SK-N-SH treated with all-trans-retinoic acid at 6 μM for 48 hours (cell line): Measurements from ENCODE around the gene PRKCE.

Source experiments
- ESRRG ChIP-seq: fragments of 250-450 bp; sonication (Bioruptor Pico); IDR thresholded peaks from 2 replicates; pipeline ENCODE4 v1.6.1; 2021; ENCODE audit warnings: mild to moderate bottlenecking
- GLIS3 ChIP-seq: fragments of 250-450 bp; sonication (Bioruptor Pico); IDR thresholded peaks from 2 replicates; pipeline ENCODE4 v1.5.0; 2020; ENCODE audit warnings: mild to moderate bottlenecking, moderate library complexity
- OSR1 ChIP-seq: fragments of 250-450 bp; sonication (Bioruptor Pico); IDR thresholded peaks from 2 replicates; pipeline ENCODE4 v1.8.0; 2022; ENCODE audit warnings: moderate library complexity, mild to moderate bottlenecking, inconsistent platforms
- POU6F1 ChIP-seq: fragments of 250-450 bp; sonication (Bioruptor Pico); IDR thresholded peaks from 2 replicates; pipeline ENCODE4 v1.8.0; 2021; ENCODE audit warnings: low read depth, mild to moderate bottlenecking, moderate library complexity, borderline replicate concordance
- TOX ChIP-seq: fragments of 250-450 bp; sonication (Bioruptor Pico); IDR thresholded peaks from 2 replicates; pipeline ENCODE4 v1.8.0; 2021; ENCODE audit warnings: mild to moderate bottlenecking, moderate library complexity, borderline replicate concordance
- ZC3H10 ChIP-seq: fragments of 250-450 bp; sonication (Bioruptor Pico); IDR thresholded peaks from 2 replicates; pipeline ENCODE4 v1.5.1; 2021; ENCODE audit warnings: mild to moderate bottlenecking, moderate library complexity
- ZFP3 ChIP-seq: fragments of 250-450 bp; sonication (Bioruptor Pico); IDR thresholded peaks from 2 replicates; pipeline ENCODE4 v1.5.0; 2020; ENCODE audit warnings: mild to moderate bottlenecking, moderate library complexity
- ZFP30 ChIP-seq: fragments of 450-650 bp; formaldehyde crosslinking; IDR thresholded peaks from 2 replicates; pipeline ENCODE4 v1.5.0; 2022; ENCODE audit warnings: mild to moderate bottlenecking, moderate library complexity
- ZNF8 ChIP-seq: fragments of 450-650 bp; formaldehyde crosslinking; IDR thresholded peaks from 2 replicates; pipeline ENCODE4 v1.5.0; 2020; ENCODE audit warnings: mild to moderate bottlenecking, moderate library complexity
- TF ChIP-seq, protein P1 (sequence below): fragments of 250-450 bp; sonication (Bioruptor Pico); IDR thresholded peaks from 2 replicates; pipeline ENCODE4 v1.8.0; 2020; ENCODE audit warnings: mild to moderate bottlenecking, moderate library complexity, borderline replicate concordance

GRCh38 chr2:45921921-45922320 is 270.4 kb downstream of the PRKCE start:
- TF ChIP-seq ZC3H10 (CRISPR knock-in tag), result no peak
- TF ChIP-seq OSR1 (CRISPR knock-in tag), result no peak
- no peak for TF ChIP-seq POU6F1
- TF ChIP-seq, protein P1, sequence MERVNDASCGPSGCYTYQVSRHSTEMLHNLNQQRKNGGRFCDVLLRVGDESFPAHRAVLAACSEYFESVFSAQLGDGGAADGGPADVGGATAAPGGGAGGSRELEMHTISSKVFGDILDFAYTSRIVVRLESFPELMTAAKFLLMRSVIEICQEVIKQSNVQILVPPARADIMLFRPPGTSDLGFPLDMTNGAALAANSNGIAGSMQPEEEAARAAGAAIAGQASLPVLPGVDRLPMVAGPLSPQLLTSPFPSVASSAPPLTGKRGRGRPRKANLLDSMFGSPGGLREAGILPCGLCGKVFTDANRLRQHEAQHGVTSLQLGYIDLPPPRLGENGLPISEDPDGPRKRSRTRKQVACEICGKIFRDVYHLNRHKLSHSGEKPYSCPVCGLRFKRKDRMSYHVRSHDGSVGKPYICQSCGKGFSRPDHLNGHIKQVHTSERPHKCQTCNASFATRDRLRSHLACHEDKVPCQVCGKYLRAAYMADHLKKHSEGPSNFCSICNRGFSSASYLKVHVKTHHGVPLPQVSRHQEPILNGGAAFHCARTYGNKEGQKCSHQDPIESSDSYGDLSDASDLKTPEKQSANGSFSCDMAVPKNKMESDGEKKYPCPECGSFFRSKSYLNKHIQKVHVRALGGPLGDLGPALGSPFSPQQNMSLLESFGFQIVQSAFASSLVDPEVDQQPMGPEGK (CRISPR knock-in tag), result no peak
- TF ChIP-seq ZFP3, result no peak
- TF ChIP-seq GLIS3 (CRISPR knock-in tag), result no peak
- no peak for TF ChIP-seq ESRRG (CRISPR knock-in tag)
- TF ChIP-seq ZFP30 (CRISPR knock-in tag), result no peak
- no peak for TF ChIP-seq TOX (CRISPR knock-in tag)
- no peak for TF ChIP-seq ZNF8 (CRISPR knock-in tag)
